HG03520 (cell line): Measurements from ENCODE around the gene IGHMBP2.
"Not testable (repeated sequence)": the region's sequence is repeated elsewhere in the genome, so short reads cannot be mapped to it uniquely, and the experiment has no call there.

Experiments used
- ATAC-seq: cut with Tn5 transposase; IDR thresholded peaks from one replicate; pipeline ENCODE4 v1.9.1; 2021; ENCODE audit warnings: mild to moderate bottlenecking, moderate library complexity; ENCODE audit not compliant: unreplicated experiment

The IGHMBP2 gene

DNA sequence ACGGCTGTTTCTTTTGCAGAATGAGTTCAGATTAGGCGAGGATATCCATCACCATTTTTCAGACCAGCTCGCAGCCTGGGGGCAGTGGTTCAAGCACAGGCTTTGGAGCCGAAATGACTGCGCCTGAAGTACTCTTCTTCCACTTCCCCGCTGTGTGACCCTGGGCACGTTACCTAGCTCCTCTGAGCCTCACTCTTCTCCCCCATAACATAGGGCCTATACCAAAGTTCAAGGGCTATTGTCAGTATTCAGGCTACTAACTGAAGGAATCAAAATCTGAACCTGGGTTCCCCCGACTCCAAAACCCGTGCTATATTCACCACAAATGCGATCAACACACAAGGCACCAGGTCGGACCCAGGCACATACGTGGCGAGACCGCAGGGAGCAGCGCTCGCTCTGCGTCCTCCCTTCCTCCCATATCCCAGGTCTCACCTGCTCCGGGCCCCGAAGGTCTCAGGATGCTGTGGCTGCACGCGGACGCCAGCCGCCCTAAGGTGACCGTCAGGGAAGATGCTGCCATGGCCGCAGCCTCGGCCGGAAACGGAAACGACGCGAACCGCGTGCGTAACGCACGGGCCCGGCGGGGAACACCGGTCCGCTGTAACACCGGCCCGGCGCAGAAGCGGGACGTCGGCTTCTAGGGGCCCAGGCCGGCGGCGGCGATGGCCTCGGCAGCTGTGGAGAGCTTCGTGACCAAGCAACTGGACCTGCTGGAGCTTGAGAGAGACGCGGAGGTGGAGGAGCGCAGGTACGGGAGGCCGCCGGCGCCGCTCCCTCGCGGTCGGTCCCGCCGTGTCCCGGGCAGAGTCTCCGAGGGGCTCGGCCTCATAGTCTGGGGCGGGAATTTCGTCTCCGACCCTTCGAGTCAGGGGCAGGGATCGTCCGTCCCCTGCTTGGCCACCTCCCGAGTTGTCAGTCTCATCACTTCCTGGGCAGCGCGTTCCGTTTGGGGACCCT is at the start of gene IGHMBP2, which contains the start of gene MRPL21:
IGHMBP2 (plus strand) TSS at position 604 of the 960 bp plus-strand sequence; CDS start at position 666, 62 bp downstream.
MRPL21 (minus strand) TSS at position 545 of the 960 bp plus-strand sequence; CDS start at position 523, 22 bp downstream.
- peak; percentile 77 for ATAC-seq

GRCh38 chr11:68854273-68854958 is 49.3 kb upstream of the IGHMBP2 start:
- no peak for ATAC-seq

GRCh38 chr11:68855205-68855981 is 48.3 kb upstream of the IGHMBP2 start:
- no peak for ATAC-seq

GRCh38 chr11:68856425-68857030 is 47.2 kb upstream of the IGHMBP2 start:
- ATAC-seq = not testable (repeated sequence)

DNA sequence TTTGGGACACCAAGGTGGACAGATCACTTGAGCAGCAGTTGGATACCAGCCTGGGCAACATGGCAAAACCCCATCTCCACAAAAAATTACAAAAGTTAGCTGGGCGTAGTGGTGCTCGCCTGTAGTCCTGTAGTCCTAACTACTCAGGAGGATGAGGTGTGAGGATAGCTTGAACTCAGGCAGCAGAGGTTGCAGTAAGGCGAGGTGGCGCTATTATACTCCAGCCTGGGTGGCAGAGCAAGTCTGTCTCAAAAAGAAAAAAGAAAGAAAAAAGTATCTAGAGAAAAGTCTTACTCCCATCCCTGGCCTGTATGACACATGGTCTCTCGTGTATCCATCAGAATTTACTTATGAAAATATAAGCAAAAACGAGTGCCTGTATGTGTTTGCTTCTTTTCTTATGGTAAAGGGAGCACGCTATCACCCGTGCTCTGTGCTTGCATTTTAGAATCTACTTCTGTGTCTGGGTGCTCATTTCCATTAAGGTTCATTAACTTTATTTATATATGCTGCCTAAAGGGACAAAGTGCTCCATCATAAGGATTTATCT is 46.6 kb upstream of the IGHMBP2 start:
- ATAC-seq = no peak

- ATAC-seq = no peak
Measured at GRCh38 chr11:68859123-68859522, 44.6 kb upstream of the IGHMBP2 start.

- no peak for ATAC-seq
Measured at GRCh38 chr11:68862421-68862820, 41.3 kb upstream of the IGHMBP2 start.

- no peak for ATAC-seq
Measured at GRCh38 chr11:68863553-68864265, 40.0 kb upstream of the IGHMBP2 start.

DNA sequence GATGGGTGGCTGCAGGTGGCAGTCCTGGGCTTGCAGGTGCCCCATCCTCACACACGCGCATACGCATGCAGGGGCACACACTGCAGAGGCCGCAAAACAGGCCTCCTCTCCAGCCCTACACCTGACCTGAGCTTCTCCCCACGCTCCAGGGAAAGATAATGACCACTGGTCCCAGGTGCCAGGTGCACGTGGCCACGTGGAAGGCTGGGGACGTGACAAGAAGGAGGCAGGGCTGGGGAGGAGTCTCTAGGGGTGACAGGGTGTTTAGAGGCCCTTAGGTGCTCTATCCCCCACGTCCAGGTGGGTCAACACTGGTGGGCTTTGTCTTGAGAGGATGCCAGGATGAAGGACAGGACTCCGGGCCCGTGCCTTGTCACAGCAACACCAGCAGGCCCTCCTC is 38.5 kb upstream of the IGHMBP2 start:
- ATAC-seq = no peak

DNA sequence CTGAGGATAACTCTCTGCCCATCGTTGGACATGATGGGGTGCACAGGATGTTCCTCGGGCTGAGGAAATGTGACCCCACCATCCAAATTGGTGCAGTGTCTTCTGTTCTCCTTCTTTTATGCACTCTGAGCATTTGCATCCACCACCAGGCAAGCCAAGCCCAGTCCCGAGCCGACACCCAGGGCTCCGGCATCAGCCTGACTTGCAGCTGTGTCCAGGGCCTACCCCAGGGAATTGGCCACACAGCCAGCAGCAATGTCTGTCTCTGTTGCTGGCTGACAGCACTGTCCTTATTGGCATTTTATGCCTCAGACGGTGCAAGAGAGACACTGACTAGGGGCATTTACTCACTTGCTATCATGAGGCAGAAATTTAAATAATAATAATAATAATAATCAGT is 36.6 kb upstream of the IGHMBP2 start:
- ATAC-seq = no peak

- no peak for ATAC-seq
Measured at GRCh38 chr11:68868221-68868835, 35.4 kb upstream of the IGHMBP2 start.

- no peak for ATAC-seq
Measured at GRCh38 chr11:68870470-68870869, 33.2 kb upstream of the IGHMBP2 start.

DNA sequence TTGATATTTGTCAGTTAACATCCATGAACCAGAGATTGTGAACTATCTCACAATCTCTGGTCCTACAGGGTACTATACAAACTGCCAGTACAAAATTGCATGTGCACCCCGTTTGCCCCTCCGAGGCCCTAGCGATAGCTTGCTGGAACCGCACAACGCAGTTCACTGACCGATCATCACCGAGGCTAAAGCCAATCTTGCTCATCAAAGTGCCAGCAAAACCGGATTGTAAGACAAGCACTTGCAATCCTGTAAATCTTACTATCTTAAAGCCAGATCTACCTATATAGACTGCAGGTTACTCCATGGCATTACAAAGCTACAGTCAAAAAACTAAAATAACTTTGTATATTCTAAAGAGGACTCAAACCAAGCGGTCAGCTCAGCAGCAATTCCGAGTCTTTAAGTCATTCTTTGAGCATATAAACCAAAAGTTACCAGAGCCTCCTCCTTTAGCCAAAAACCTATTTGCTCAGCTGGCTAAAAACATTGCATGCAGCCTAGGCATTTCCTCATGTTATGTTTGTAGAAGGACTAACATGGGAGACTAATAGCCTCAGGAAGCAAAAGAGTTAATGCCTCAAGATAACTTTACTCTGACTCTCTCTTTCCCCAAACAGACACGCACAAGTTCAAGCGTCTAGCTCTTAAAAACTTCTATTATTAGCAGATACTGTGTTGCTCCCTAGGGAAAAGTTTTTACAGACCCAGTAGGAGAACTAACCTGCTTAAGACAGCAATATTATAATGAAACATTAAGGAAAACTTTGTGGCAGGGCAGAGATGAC is 31.3 kb upstream of the IGHMBP2 start:
- no peak for ATAC-seq

- no peak for ATAC-seq
Measured at GRCh38 chr11:68878022-68878421, 25.7 kb upstream of the IGHMBP2 start.

DNA sequence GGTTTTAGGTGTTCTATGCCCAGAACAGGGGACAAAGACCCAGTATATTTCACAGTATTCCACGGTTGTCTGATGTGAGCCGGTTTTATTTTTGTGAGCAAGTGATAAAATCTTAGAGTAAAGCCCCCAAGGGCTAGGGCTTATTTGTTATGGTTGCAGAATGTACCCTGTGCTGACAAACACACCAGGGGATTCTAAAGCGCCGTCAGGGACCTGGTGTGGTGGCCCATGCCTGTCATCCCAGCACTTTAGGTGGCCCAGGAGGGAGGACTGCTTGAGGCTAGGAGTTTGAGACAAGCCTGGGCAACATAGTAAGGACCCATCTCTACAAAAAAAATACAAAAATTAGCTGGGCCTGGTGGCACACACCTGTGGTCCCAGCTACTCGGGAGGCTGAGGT is 22.8 kb upstream of the IGHMBP2 start:
- no peak for ATAC-seq

DNA sequence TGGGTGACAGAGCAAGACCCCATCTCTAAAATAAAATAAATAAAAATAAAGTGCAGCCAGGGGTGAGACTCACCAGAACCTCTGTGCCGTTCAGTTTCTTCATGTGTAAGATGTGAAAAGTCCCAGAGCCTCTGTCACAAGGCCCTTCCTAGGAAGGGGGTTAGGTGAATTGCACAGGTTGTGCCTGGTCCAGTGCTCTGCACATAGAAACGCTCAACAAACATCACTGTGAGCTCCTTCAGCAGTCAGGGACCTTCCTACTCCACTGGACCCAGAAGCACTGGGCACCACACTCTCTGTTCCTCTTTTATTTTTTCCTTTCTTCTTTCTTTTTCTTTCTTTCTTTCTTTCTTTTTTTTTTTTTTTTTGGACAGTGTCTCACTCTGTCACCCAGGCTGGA is 22.4 kb upstream of the IGHMBP2 start:
- ATAC-seq = no peak

- no peak for ATAC-seq
Measured at GRCh38 chr11:68882391-68882790, 21.3 kb upstream of the IGHMBP2 start.

GRCh38 chr11:68884827-68885226 is 18.9 kb upstream of the IGHMBP2 start:
- ATAC-seq = not testable (repeated sequence)
